ENCODE results near the gene WDR37. TPM values are rescaled to one million over a fixed set of nuclear protein-coding genes. Genes with fewer than 3 reads are reported as not detected.

Gene WDR37
- total RNA-seq, 2 donors from 2014 or later = 18.1 to 18.7 TPM

GRCh38 chr10:1119501-1119900 is 63.3 kb downstream of the WDR37 start:
- peaks cover 23% of the 10 kb centered on the region for H3K4me1 Mint-ChIP-seq (ENCODE audit: low read depth)
- no peak for ATAC-seq (replicated peaks in 1 of 2)
- no peak overlapping the region for H3K27ac Mint-ChIP-seq

GRCh38 chr10:1120306-1120705 is 64.1 kb downstream of the WDR37 start:
- ATAC-seq (replicated peaks in 1 of 2) (no peak), DNase-seq (no peak)
- H3K9me3 Mint-ChIP-seq = no peaks in the 10 kb centered on the region
- no peaks in the 10 kb centered on the region for H3K27me3 Mint-ChIP-seq (ENCODE audit: low read depth)
- no peak overlapping the region for H3K27ac Mint-ChIP-seq
- H3K4me1 Mint-ChIP-seq (ENCODE audit: low read depth) = peaks cover 23% of the 10 kb centered on the region
- H3K36me3 Mint-ChIP-seq (ENCODE audit: insufficient read depth in 2 of 2) = peaks cover 15 to 51% of the 10 kb centered on the region in 2 donors
- no peak overlapping the region for H3K4me3 Mint-ChIP-seq

More at GRCh38 chr10:1119501-1119900, 63.3 kb downstream of the WDR37 start:
- Mint-ChIP-seq H3K36me3 (ENCODE audit: insufficient read depth in 2 of 2) (peaks cover 15 to 52% of the 10 kb centered on the region in 2 donors), H3K4me3 (no peak overlapping the region), H3K9me3 (no peaks in the 10 kb centered on the region), H3K27me3 (ENCODE audit: low read depth) (no peaks in the 10 kb centered on the region)
- DNase-seq = no peak

- DNase-seq (no peak), ATAC-seq (replicated peaks in 1 of 2) (no peak)
- Mint-ChIP-seq H3K4me1 (ENCODE audit: low read depth) (peaks cover 23% of the 10 kb centered on the region), H3K27ac (no peak overlapping the region), H3K9me3 (no peaks in the 10 kb centered on the region), H3K36me3 (ENCODE audit: insufficient read depth in 2 of 2) (peaks cover 15 to 46% of the 10 kb centered on the region in 2 donors), H3K4me3 (no peak overlapping the region), H3K27me3 (ENCODE audit: low read depth) (no peaks in the 10 kb centered on the region)
Observed at GRCh38 chr10:1120801-1121211, 64.6 kb downstream of the WDR37 start.

- no peak overlapping the region for H3K4me3 Mint-ChIP-seq
- no peak overlapping the region for H3K27ac Mint-ChIP-seq
- ATAC-seq (replicated peaks in 1 of 2) (no peak), DNase-seq (no peak)
- H3K36me3 Mint-ChIP-seq (ENCODE audit: insufficient read depth in 2 of 2) = peaks cover 15 to 43% of the 10 kb centered on the region in 2 donors
- H3K4me1 Mint-ChIP-seq (ENCODE audit: low read depth) = peaks cover 23% of the 10 kb centered on the region
- no peaks in the 10 kb centered on the region for H3K9me3 Mint-ChIP-seq
- no peaks in the 10 kb centered on the region for H3K27me3 Mint-ChIP-seq (ENCODE audit: low read depth)
Observed at GRCh38 chr10:1121271-1121970, 65.2 kb downstream of the WDR37 start.

- H3K4me3 Mint-ChIP-seq = no peak overlapping the region
- DNase-seq (no peak), ATAC-seq (replicated peaks in 1 of 2) (no peak)
- no peaks in the 10 kb centered on the region for H3K27me3 Mint-ChIP-seq (ENCODE audit: low read depth)
- H3K27ac Mint-ChIP-seq = no peak overlapping the region
- peaks cover 15 to 40% of the 10 kb centered on the region in 2 donors for H3K36me3 Mint-ChIP-seq (ENCODE audit: insufficient read depth in 2 of 2)
- peaks cover 18% of the 10 kb centered on the region for H3K4me1 Mint-ChIP-seq (ENCODE audit: low read depth)
- no peaks in the 10 kb centered on the region for H3K9me3 Mint-ChIP-seq
Observed at GRCh38 chr10:1122349-1122748, 66.2 kb downstream of the WDR37 start.

GRCh38 chr10:1123198-1123597 is 67.0 kb downstream of the WDR37 start:
- H3K36me3 Mint-ChIP-seq (ENCODE audit: insufficient read depth in 2 of 2) = peaks cover 13 to 38% of the 10 kb centered on the region in 2 donors
- peaks cover 14% of the 10 kb centered on the region for H3K4me1 Mint-ChIP-seq (ENCODE audit: low read depth)

GRCh38 chr10:1123972-1124371 is 67.8 kb downstream of the WDR37 start:
- Mint-ChIP-seq H3K36me3 (ENCODE audit: insufficient read depth in 2 of 2) (peaks cover 10 to 35% of the 10 kb centered on the region in 2 donors), H3K9me3 (no peaks in the 10 kb centered on the region), H3K4me3 (no peak overlapping the region), H3K4me1 (ENCODE audit: low read depth) (peaks cover 6% of the 10 kb centered on the region), H3K27ac (peak overlapping the region; percentile 34), H3K27me3 (ENCODE audit: low read depth) (no peaks in the 10 kb centered on the region)
- no peak for ATAC-seq (replicated peaks in 1 of 2)
- no peak for DNase-seq

More at GRCh38 chr10:1123198-1123597, 67.0 kb downstream of the WDR37 start:
- H3K9me3 Mint-ChIP-seq = no peaks in the 10 kb centered on the region
- ATAC-seq (replicated peaks in 1 of 2) (no peak), DNase-seq (no peak)
- peak overlapping the region; percentile 34 for H3K27ac Mint-ChIP-seq
- H3K27me3 Mint-ChIP-seq (ENCODE audit: low read depth) = no peaks in the 10 kb centered on the region
- no peak overlapping the region for H3K4me3 Mint-ChIP-seq

- Mint-ChIP-seq H3K27me3 (ENCODE audit: low read depth) (no peaks in the 10 kb centered on the region), H3K4me3 (no peak overlapping the region), H3K9me3 (no peaks in the 10 kb centered on the region), H3K4me1 (ENCODE audit: low read depth) (peaks cover 6% of the 10 kb centered on the region), H3K27ac (no peak overlapping the region), H3K36me3 (ENCODE audit: insufficient read depth in 2 of 2) (peaks cover 10 to 36% of the 10 kb centered on the region in 2 donors)
- no peak for DNase-seq
- no peak for ATAC-seq (replicated peaks in 1 of 2)
Observed at GRCh38 chr10:1124796-1125195, 68.6 kb downstream of the WDR37 start.

GRCh38 chr10:1126461-1126860 is 70.3 kb downstream of the WDR37 start:
- peaks cover 9 to 39% of the 10 kb centered on the region in 2 donors for H3K36me3 Mint-ChIP-seq (ENCODE audit: insufficient read depth in 2 of 2)
- DNase-seq = no peak
- peaks cover 6% of the 10 kb centered on the region for H3K4me1 Mint-ChIP-seq (ENCODE audit: low read depth)
- no peak for ATAC-seq (replicated peaks in 1 of 2)
- no peaks in the 10 kb centered on the region for H3K9me3 Mint-ChIP-seq
- no peak overlapping the region for H3K4me3 Mint-ChIP-seq
- peak overlapping the region; percentile 27 for H3K27ac Mint-ChIP-seq
- H3K27me3 Mint-ChIP-seq (ENCODE audit: low read depth) = no peaks in the 10 kb centered on the region

- peaks cover 11 to 35% of the 10 kb centered on the region in 2 donors for H3K36me3 Mint-ChIP-seq (ENCODE audit: insufficient read depth in 2 of 2)
Observed at GRCh38 chr10:1127629-1128028, 71.4 kb downstream of the WDR37 start.

GRCh38 chr10:1128115-1128514 is 71.9 kb downstream of the WDR37 start:
- no peak overlapping the region for H3K4me3 Mint-ChIP-seq
- no peak for DNase-seq
- peaks cover 8% of the 10 kb centered on the region for H3K4me1 Mint-ChIP-seq (ENCODE audit: low read depth)
- no peaks in the 10 kb centered on the region for H3K27me3 Mint-ChIP-seq (ENCODE audit: low read depth)
- H3K9me3 Mint-ChIP-seq = no peaks in the 10 kb centered on the region
- peak overlapping the region; percentile 48 for H3K27ac Mint-ChIP-seq
- no peak for ATAC-seq (replicated peaks in 1 of 2)
- peaks cover 11 to 33% of the 10 kb centered on the region in 2 donors for H3K36me3 Mint-ChIP-seq (ENCODE audit: insufficient read depth in 2 of 2)

More at GRCh38 chr10:1127629-1128028, 71.4 kb downstream of the WDR37 start:
- Mint-ChIP-seq H3K9me3 (no peaks in the 10 kb centered on the region), H3K27me3 (ENCODE audit: low read depth) (no peaks in the 10 kb centered on the region), H3K27ac (no peak overlapping the region), H3K4me3 (no peak overlapping the region), H3K4me1 (ENCODE audit: low read depth) (peaks cover 7% of the 10 kb centered on the region)
- DNase-seq (no peak), ATAC-seq (replicated peaks in 1 of 2) (no peak)

GRCh38 chr10:1128649-1129048 is 72.5 kb downstream of the WDR37 start:
- H3K9me3 Mint-ChIP-seq = no peaks in the 10 kb centered on the region
- H3K27ac Mint-ChIP-seq = no peak overlapping the region
- H3K4me1 Mint-ChIP-seq (ENCODE audit: low read depth) = peaks cover 8% of the 10 kb centered on the region
- ATAC-seq (replicated peaks in 1 of 2) (no peak), DNase-seq (no peak)
- H3K36me3 Mint-ChIP-seq (ENCODE audit: insufficient read depth in 2 of 2) = peaks cover 7 to 32% of the 10 kb centered on the region in 2 donors
- no peak overlapping the region for H3K4me3 Mint-ChIP-seq
- H3K27me3 Mint-ChIP-seq (ENCODE audit: low read depth) = no peaks in the 10 kb centered on the region

GRCh38 chr10:1130226-1130625 is 74.0 kb downstream of the WDR37 start:
- ATAC-seq (replicated peaks in 1 of 2) (no peak), DNase-seq (no peak)
- Mint-ChIP-seq H3K4me1 (ENCODE audit: low read depth) (peaks cover 8% of the 10 kb centered on the region), H3K36me3 (ENCODE audit: insufficient read depth in 2 of 2) (peaks cover 4 to 21% of the 10 kb centered on the region in 2 donors), H3K27ac (no peak overlapping the region), H3K9me3 (no peaks in the 10 kb centered on the region), H3K4me3 (no peak overlapping the region), H3K27me3 (ENCODE audit: low read depth) (no peaks in the 10 kb centered on the region)
